Stimulated activated naive CD8-positive, alpha-beta T cell treated with anti-CD3 and anti-CD28 coated beads, Interleukin-15, Interleukin-2, amounts not matched to agents 100 ng/mL and 50 ng/mL, for 24 hours (primary cell): Measurements from ENCODE around the gene SLC10A1.
A peak's percentile ranks its signal among the peaks of the same experiment; 100 is the strongest.

Experiments used
- H3K27ac Mint-ChIP-seq: one replicate; pipeline ENCODE4 v1.8.0; 2021; ENCODE audit warnings: mild to moderate bottlenecking, mixed read lengths
- H3K27me3 Mint-ChIP-seq: one replicate; pipeline ENCODE4 v1.8.0; 2021; ENCODE audit warnings: mixed read lengths
- H3K36me3 Mint-ChIP-seq: one replicate; pipeline ENCODE4 v1.8.0; 2021; ENCODE audit warnings: low read depth, mixed read lengths
- H3K4me1 Mint-ChIP-seq: one replicate; pipeline ENCODE4 v1.8.0; 2021; ENCODE audit warnings: low read depth, mixed read lengths
- H3K4me3 Mint-ChIP-seq: one replicate; pipeline ENCODE4 v1.8.0; 2021; ENCODE audit warnings: mild to moderate bottlenecking, mixed read lengths
- H3K9me3 Mint-ChIP-seq: one replicate; pipeline ENCODE4 v1.8.0; 2021; ENCODE audit warnings: mixed read lengths

Gene SLC10A1

DNA sequence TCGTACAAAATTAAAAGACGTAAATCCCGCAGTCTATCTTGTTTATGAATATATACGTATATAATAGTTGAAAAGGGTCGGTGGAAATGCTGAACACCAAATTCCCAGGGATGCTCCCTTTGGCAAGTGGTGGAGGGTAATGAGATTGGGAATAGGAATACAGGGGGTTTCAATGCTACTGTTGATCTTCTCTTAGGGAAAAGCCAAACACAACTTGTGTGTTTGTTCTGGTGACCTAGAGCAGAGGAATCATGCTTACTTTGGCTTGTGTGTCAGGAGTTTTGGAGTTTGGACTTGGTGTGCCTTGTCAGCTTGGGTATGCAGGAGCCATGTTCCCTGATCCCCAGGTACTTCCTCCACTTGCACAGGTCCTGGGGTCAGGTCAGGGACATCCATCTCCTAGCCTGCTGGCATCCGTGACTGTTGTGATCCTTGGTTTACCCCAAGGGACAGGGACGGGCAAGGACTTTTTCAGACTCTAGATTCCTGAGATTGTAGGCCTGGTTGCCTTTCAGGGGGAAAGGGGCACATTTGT is 4.1 kb downstream of the SLC10A1 start:
- H3K4me3 Mint-ChIP-seq = no peak overlapping the region
- H3K9me3 Mint-ChIP-seq = no peaks in the 10 kb centered on the region
- no peaks in the 10 kb centered on the region for H3K36me3 Mint-ChIP-seq
- H3K27me3 Mint-ChIP-seq = no peaks in the 10 kb centered on the region
- no peak overlapping the region for H3K27ac Mint-ChIP-seq
- no peaks in the 10 kb centered on the region for H3K4me1 Mint-ChIP-seq

DNA sequence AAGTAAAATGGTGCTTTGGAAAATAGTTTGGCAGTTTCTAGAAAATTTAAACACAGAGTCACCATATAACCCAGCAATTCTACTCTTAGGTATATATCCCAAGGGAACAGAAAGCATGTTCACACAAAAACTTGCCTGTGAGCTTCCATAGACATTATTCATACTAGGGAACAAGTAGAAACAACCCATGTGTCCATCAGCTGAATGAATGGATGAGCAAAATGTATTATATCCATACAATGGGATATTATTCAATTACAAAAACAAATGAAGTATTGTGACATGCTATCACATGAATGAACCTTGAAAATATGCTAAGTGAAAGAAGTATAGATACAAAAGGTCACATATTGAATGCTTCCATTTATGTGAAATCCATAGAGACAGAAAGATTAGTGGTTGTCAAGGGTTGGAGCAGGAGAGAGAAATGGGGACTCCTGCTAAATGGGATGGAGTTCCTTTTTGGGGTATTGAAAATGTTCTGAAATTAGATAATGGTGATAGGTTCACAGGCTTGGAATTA is 7.9 kb downstream of the SLC10A1 start:
- H3K4me1 Mint-ChIP-seq = no peaks in the 10 kb centered on the region
- H3K27me3 Mint-ChIP-seq = no peaks in the 10 kb centered on the region
- H3K4me3 Mint-ChIP-seq = no peak overlapping the region
- H3K27ac Mint-ChIP-seq = no peak overlapping the region
- peaks cover 3% of the 10 kb centered on the region for H3K36me3 Mint-ChIP-seq
- H3K9me3 Mint-ChIP-seq = no peaks in the 10 kb centered on the region

DNA sequence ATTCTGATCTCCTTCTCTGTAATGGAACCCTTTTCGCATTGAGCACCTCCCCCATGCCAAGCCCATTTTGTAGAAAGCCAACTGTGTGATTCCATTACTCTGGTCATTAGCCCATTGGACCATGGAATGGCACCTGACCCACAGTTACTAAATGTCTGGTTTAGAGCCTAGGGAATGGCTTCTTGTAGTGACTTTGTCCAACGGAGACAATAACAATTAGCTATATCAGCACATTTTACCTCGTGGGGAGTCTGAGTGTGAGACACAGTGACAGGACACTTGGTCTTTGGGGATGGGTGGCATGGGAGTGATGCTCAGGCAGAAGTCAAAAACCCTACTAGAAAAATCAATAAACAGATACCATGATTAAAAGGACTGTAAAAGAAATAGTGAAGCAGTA is 10.4 kb downstream of the SLC10A1 start:
- Mint-ChIP-seq H3K4me1 (no peaks in the 10 kb centered on the region), H3K4me3 (no peak overlapping the region), H3K36me3 (peaks cover 3% of the 10 kb centered on the region)

DNA sequence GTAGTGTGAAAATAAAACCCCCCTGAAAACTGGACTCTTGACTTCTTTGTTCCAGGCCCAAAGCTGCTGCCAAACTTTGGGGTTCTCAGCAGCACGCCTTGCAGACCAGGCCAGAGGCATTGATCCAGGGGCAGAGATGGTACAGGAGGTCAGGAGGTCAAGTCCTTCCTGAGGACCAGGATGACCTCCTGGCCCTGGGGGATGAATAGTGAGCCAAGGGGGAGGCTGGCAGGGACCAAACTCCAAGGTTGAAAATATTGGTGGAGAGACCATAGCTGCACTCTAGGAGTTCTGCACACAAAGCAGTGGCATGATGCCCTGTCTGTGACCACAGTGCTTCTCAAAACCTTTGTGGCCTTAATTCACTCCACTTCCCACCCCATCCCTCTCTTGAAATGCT is 12.1 kb downstream of the SLC10A1 start:
- Mint-ChIP-seq H3K4me3 (no peak overlapping the region), H3K27ac (no peak overlapping the region), H3K27me3 (no peaks in the 10 kb centered on the region), H3K36me3 (peaks cover 16% of the 10 kb centered on the region), H3K4me1 (no peaks in the 10 kb centered on the region), H3K9me3 (no peaks in the 10 kb centered on the region)

More for the DNA sequence above, 10.4 kb downstream of the SLC10A1 start:
- Mint-ChIP-seq H3K27me3 (no peaks in the 10 kb centered on the region), H3K9me3 (no peaks in the 10 kb centered on the region), H3K27ac (no peak overlapping the region)

DNA sequence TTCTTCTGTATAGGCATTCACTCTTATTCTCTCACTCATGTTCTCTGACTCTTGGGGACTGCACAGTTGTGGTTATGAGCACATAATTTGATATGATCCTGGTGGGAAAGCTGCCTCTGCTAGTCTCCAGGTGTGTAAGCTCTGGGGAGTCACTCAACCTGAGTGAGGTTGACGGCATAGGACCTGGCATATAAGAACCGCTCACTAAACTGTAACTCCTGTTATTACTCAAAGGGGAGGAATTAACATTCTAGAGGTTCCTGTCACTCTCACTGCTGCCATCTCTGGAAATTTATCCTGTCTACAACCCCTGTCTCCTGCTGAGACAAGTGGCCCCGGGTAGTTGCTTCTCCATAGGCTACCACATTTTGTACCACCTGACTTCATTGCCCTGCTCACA is 16.1 kb downstream of the SLC10A1 start:
- Mint-ChIP-seq H3K9me3 (no peaks in the 10 kb centered on the region), H3K4me3 (no peak overlapping the region), H3K27me3 (no peaks in the 10 kb centered on the region), H3K4me1 (peaks cover 24% of the 10 kb centered on the region), H3K36me3 (peaks cover 51% of the 10 kb centered on the region), H3K27ac (no peak overlapping the region)

DNA sequence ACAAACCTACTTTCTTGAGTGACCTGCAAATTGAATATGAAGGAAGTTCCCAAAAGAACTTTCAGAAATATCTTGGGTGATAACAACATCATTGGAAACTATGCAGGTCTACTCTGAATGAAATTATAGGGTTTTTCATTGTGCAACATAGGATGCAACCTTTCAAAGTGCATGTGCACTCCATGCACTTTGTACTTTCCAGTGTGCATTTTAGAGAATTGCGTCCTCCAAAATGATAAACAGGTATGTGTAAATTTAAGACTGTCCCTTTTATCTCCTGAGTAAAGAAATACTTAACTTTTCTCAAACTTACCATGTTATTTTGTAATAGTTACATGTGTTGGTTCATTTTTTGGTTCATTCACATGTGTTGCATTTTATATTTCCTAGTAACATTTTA is 16.9 kb downstream of the SLC10A1 start:
- Mint-ChIP-seq H3K9me3 (no peaks in the 10 kb centered on the region), H3K27me3 (no peaks in the 10 kb centered on the region), H3K36me3 (peaks cover 59% of the 10 kb centered on the region), H3K27ac (no peak overlapping the region), H3K4me1 (peaks cover 33% of the 10 kb centered on the region), H3K4me3 (no peak overlapping the region)

DNA sequence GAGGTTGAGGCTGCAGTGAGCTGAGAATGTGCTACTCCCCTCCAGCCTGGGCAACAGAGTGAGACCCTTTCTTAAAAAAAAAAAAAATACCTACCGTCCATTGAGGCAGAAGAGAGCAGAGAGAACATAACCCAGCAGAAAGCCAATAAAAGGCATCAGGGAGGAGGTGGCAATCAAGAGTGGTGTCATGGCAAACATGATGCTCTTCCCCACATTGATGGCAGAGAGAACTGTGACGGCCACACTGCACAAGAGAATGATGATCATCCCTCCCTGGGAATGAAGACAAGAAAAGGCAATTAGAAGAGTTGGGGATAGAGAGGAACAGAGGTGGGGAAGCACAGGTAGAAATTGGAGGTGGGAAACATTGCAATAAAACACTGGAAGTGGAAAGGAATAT is 18.0 kb downstream of the SLC10A1 start:
- Mint-ChIP-seq H3K27me3 (no peaks in the 10 kb centered on the region), H3K9me3 (no peaks in the 10 kb centered on the region), H3K4me3 (no peak overlapping the region), H3K36me3 (peaks cover 68% of the 10 kb centered on the region), H3K4me1 (peaks cover 41% of the 10 kb centered on the region), H3K27ac (no peak overlapping the region)

DNA sequence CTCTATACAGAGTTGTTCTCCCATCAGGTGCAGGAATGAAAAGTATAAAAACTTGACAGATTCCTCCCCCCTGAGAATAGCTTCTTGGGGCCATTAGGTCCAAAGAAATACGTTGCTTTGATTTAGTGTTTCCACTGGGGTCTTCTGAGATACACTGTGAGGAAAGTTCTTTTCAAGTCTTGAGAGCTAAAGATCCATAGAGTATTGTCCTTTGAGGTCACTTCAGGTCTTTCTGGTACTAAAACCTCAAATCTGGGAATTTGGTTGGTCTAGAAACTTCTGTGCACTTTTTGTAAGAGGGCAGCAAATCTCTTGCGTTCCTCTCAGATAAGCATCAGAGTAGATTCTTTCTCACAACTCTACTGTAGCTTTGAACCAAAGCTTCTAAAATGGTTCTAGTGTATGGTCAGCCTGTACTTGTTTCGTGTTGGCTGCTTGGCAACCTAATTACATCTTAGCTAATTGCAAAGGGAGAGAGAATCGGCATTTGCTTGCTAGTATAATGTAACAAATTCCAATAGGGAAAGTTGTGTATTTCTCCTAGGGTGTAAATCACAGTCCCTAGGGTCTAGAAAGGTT is 20.1 kb downstream of the SLC10A1 start:
- Mint-ChIP-seq H3K4me3 (no peak overlapping the region), H3K4me1 (peaks cover 55% of the 10 kb centered on the region), H3K9me3 (no peaks in the 10 kb centered on the region), H3K27ac (peak overlapping the region; percentile 88), H3K36me3 (peaks cover 89% of the 10 kb centered on the region), H3K27me3 (no peaks in the 10 kb centered on the region)

DNA sequence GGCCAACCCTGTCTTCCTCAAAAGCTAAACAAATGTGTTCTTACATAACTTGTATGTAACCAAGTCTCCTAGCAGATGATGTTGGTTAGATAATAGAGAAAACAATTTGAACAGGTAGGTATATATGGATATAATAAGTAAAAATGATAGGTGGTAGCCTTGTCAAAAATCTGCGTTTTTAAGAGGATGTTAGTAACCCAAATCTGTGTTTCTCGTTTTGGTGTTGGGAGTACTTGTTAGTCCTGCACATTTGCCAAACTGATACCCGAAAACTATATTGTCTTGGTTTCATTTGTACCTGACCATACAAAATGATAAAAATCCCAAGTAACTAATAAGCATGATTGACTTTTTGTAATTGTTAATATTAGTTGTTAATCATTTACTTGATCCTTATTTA is 22.0 kb downstream of the SLC10A1 start:
- Mint-ChIP-seq H3K36me3 (peaks cover 96% of the 10 kb centered on the region), H3K9me3 (no peaks in the 10 kb centered on the region), H3K27me3 (no peaks in the 10 kb centered on the region), H3K27ac (no peak overlapping the region), H3K4me3 (no peak overlapping the region), H3K4me1 (peaks cover 69% of the 10 kb centered on the region)

DNA sequence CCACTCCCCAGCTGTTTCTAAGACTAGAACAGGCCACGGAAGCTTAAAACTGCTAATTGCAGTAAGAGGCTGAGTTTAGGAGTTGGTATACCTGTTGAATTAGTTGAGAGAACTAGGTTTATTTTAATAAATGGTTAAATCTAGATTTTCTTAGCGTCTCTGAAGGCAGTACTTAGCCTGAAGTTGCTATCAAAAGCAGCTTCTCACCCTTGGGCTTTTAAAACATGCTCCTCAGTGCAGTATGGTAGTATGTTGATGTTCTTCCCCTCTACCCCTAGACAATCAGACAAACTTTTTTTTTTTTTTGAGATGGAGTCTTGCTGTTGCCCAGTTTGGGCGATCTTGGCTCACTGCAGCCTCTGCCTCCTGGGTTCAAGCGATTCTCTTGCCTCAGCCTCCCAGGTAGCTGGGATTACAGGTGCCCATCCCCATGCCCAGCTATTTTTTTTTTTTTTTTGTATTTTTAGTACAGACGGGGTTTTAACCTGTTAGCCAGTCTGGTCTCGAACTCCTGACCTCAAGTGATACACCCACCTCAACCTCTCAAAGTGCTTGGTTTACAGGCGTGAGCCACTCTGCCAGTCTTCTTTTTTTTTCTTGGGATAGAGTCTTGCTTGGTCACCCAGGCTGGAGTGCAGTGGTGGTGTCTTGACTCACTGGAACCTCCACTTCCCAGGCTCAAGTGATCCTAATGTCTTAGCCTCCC is 23.3 kb downstream of the SLC10A1 start:
- Mint-ChIP-seq H3K36me3 (peaks cover 98% of the 10 kb centered on the region), H3K27me3 (no peaks in the 10 kb centered on the region), H3K4me3 (no peak overlapping the region), H3K4me1 (peaks cover 81% of the 10 kb centered on the region), H3K27ac (no peak overlapping the region), H3K9me3 (no peaks in the 10 kb centered on the region)

DNA sequence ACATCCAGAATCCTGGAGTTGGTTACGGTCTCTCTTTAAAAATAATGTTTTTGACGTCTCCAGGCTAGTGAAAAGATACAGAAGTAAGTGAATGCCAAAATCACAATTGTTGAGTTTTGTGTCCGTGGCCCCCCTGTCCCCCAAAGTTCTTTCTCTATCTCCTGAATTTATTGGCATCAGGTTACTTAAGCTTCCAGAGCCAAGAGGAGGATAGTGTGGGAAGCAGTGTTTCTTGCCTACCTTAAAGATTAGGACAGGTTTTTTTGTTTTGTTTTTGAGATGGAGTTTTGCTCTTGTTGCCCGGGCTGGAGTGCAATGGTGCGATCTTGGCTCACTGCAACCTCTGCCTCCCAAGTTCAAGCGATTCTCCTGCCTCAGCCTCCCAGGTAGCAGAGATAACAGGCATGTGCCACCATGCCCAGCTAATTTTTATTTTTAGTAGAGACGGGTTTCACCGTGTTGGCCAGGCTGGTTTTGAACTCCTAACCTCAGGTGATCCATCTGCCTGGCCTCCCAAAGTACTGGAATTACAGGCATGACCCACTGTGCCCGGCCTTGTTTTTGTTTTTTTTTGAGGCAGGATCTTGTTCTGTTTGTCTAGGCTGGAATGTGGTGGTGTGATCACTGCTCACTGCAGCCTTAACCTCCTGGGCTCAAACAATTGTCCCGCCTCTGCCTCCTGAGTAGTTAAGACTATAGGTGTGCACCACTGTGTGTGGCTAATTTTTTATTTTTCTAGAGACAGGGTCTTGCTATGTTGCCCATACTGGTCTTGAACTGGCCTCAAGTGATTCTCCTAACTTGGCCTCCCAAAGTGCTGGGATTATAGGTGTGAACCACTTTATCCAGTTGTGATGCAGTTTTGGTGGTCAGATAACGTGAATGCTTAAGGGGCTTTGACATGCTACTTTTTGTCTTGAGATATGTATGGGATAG is 24.7 kb downstream of the SLC10A1 start:
- Mint-ChIP-seq H3K9me3 (no peaks in the 10 kb centered on the region), H3K27me3 (no peaks in the 10 kb centered on the region), H3K4me1 (peaks cover 85% of the 10 kb centered on the region), H3K36me3 (peaks cover 98% of the 10 kb centered on the region), H3K4me3 (no peak overlapping the region), H3K27ac (peak overlapping the region; percentile 21)

DNA sequence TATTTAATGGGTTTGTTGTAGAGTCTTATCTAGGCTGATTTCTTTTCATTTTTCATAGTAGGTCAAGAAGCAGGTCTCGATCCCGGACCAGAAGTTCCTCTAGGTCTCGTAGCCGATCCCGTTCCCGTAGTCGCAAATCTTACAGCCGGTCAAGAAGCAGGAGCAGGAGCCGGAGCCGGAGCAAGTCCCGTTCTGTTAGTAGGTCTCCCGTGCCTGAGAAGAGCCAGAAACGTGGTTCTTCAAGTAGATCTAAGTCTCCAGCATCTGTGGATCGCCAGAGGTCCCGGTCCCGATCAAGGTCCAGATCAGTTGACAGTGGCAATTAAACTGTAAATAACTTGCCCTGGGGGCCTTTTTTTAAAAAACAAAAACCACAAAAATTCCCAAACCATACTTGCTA is 25.9 kb downstream of the SLC10A1 start:
- H3K4me1 Mint-ChIP-seq = peaks cover 85% of the 10 kb centered on the region
- peak overlapping the region; percentile 58 for H3K27ac Mint-ChIP-seq
- H3K27me3 Mint-ChIP-seq = no peaks in the 10 kb centered on the region
- H3K9me3 Mint-ChIP-seq = no peaks in the 10 kb centered on the region
- peaks cover 90% of the 10 kb centered on the region for H3K36me3 Mint-ChIP-seq
- H3K4me3 Mint-ChIP-seq = no peak overlapping the region

DNA sequence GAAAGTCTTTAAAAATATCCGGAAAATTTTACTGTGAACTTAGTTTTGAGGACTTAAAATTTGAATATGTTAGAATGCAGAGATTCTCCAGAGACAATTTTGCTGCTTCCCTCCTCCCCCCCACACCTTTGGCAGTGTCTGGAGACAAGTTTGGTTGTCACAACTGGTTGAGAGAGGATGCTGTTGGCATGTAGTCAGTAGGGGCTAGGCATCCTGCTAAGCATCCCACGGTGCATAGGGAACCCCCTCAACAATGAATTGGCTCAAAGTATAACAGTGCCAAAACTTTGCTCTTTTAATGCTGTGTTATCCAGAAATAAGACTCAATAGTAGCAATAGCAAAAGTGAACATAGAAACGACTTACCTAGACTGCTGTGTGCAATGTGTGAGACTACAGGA is 26.5 kb downstream of the SLC10A1 start:
- Mint-ChIP-seq H3K4me1 (peaks cover 85% of the 10 kb centered on the region), H3K9me3 (no peaks in the 10 kb centered on the region), H3K36me3 (peaks cover 84% of the 10 kb centered on the region), H3K27ac (peak overlapping the region; percentile 68), H3K27me3 (no peaks in the 10 kb centered on the region), H3K4me3 (peak overlapping the region; percentile 35)

DNA sequence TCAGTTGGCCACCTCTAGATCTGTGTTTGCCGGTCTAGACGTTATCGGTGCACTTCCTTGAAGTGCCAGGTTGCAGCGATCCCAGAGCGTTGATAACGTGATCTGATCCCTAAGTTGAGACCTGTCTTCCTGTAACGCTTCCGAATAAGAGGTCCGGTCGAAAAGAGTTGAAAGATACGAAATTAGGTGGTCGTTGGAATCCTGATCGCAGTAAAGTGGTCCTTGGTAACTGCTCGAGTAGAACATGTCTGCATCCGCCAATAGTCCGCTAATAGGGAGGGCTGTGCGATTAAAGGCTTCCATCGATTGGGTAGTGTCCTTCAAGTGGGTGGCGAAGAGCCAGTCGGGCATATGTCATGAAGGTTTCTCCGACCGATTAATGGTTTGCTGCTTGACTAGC is 27.4 kb downstream of the SLC10A1 start:
- peak overlapping the region; percentile 64 for H3K4me3 Mint-ChIP-seq
- peak overlapping the region; percentile 58 for H3K27ac Mint-ChIP-seq
- H3K27me3 Mint-ChIP-seq = no peaks in the 10 kb centered on the region
- no peaks in the 10 kb centered on the region for H3K9me3 Mint-ChIP-seq
- H3K4me1 Mint-ChIP-seq = peaks cover 78% of the 10 kb centered on the region
- peaks cover 75% of the 10 kb centered on the region for H3K36me3 Mint-ChIP-seq

DNA sequence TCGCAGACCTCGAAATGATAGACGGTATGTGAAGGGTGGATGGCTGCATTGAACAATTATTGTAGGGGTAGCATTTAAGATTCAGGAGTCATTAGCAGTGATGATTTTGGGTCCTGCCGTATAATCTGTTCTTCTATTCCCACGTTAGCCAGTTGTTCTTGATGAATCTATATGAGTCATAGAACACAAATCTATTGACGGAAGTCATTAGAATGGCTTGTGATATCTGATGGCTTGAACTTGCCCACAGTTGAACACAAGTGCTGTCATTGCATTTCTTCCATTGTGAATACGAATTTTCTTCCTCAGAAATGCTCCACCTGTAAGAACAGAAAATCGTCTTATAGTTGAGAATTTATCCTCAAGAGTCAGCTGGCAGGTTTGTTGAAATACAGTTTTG is 28.2 kb downstream of the SLC10A1 start:
- Mint-ChIP-seq H3K4me1 (peaks cover 81% of the 10 kb centered on the region), H3K27ac (peak overlapping the region; percentile 100), H3K36me3 (peaks cover 74% of the 10 kb centered on the region)

More for the DNA sequence above, 28.2 kb downstream of the SLC10A1 start:
- Mint-ChIP-seq H3K9me3 (peaks cover 4% of the 10 kb centered on the region), H3K27me3 (no peaks in the 10 kb centered on the region), H3K4me3 (peak overlapping the region; percentile 96)
